Peyer's patch (tissue), 4 donors: ENCODE data around the gene MUC3A. TPM values are rescaled to one million over a fixed set of nuclear protein-coding genes. Genes with fewer than 3 reads are reported as not detected.
"Not testable (repeated sequence)": the region's sequence is repeated elsewhere in the genome, so short reads cannot be mapped to it uniquely, and the experiment has no call there.

Experiments used
- DNase-seq, 3 donors: peaks; one replicate each; pipeline ENCODE4 v3.0.0-alpha.2; 2017 to 2019
- H3K27ac ChIP-seq, 4 donors: fragments of 200-600 bp; sonication (generic); one replicate each; pipeline ENCODE4 v1.5.1; 2016 to 2019
- H3K27me3 ChIP-seq, 2 donors: fragments of 200-600 bp; sonication (generic); one replicate each; pipeline ENCODE4 v1.5.1; 2019
- H3K36me3 ChIP-seq, 3 donors: fragments of 200-600 bp; sonication (generic); one replicate each; pipeline ENCODE4 v1.5.1; 2016 to 2019
- H3K4me1 ChIP-seq, 4 donors: fragments of 200-600 bp; sonication (generic); one replicate each; pipeline ENCODE4 v1.5.1; 2016 to 2019
- H3K4me3 ChIP-seq, 4 donors: fragments of 200-600 bp; sonication (generic); 1 replicate in 3 of 4; 2 replicates in 1 of 4; pipeline ENCODE4 v1.5.1; 2016 to 2019; ENCODE audit warnings: mild to moderate bottlenecking in 1 of 4
- H3K9me3 ChIP-seq, 4 donors: fragments of 200-600 bp; sonication (generic); one replicate each; pipeline ENCODE4 v1.5.1; 2016 to 2019; ENCODE audit warnings: mild to moderate bottlenecking in 1 of 4
- POLR2A ChIP-seq, 2 donors: fragments of 450-650 bp; IDR thresholded peaks; one replicate each; pipeline ENCODE4 v1.5.1; 2017; ENCODE audit warnings: antibody characterized with exemption in 2 of 2, mild to moderate bottlenecking in 2 of 2, moderate library complexity in 2 of 2
- total RNA-seq, 4 donors: library from RNA; depleted of rRNA; stranded (reverse); fragments of >200 nt; gene quantifications; one replicate each; pipeline ENCODE4 v1.1.0, GENCODE V29; 2016
- TF ChIP-seq, protein P1 (sequence below), 6 experiments: fragments of 450-650 bp in 4 of 6; fragments of 200-600 bp in 2 of 6; sonication (generic) in 1 of 6; IDR thresholded peaks; one replicate each; pipeline ENCODE4 v1.5.1; 2017 to 2019; ENCODE audit warnings: antibody characterized with exemption in 6 of 6, mild to moderate bottlenecking in 3 of 6, moderate library complexity in 1 of 6

The MUC3A gene
- total RNA-seq, 4 donors from 2014 or later, result 85.8 to 694 (median 395) TPM

DNA sequence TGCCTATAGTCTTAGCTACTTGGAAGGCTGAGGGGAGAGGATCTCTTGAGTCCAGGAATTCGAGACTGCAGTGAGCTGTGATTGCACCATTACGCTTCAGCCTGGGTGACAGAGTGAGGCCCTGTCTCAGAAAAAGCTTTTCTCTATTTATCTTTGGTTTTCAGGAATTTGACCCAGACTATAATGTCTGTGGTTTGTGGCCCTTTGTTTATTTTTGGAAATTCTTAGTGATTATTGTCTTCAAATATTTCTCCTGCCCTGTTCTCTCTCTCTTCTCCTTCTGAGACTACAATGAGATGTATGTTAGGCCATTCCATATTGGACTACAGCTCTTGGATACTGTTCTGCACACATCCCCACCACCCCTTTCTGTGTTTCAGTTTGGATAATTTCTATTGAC lies 24.7 kb downstream of the MUC3A start:
- Histone ChIP-seq H3K4me1 (peaks cover 0 to 6% (median 0%) of the 10 kb centered on the region in 4 donors), H3K9me3 (no peaks in the 10 kb centered on the region), H3K27me3 (no peaks in the 10 kb centered on the region), H3K36me3 (no peaks in the 10 kb centered on the region), H3K27ac (no peak overlapping the region), H3K4me3 (no peak overlapping the region)
- DNase-seq, result no peak
- no peak for TF ChIP-seq POLR2A (IDR thresholded peaks at IDR 0.05)
- TF ChIP-seq, protein P1, sequence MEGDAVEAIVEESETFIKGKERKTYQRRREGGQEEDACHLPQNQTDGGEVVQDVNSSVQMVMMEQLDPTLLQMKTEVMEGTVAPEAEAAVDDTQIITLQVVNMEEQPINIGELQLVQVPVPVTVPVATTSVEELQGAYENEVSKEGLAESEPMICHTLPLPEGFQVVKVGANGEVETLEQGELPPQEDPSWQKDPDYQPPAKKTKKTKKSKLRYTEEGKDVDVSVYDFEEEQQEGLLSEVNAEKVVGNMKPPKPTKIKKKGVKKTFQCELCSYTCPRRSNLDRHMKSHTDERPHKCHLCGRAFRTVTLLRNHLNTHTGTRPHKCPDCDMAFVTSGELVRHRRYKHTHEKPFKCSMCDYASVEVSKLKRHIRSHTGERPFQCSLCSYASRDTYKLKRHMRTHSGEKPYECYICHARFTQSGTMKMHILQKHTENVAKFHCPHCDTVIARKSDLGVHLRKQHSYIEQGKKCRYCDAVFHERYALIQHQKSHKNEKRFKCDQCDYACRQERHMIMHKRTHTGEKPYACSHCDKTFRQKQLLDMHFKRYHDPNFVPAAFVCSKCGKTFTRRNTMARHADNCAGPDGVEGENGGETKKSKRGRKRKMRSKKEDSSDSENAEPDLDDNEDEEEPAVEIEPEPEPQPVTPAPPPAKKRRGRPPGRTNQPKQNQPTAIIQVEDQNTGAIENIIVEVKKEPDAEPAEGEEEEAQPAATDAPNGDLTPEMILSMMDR (IDR thresholded peaks at IDR 0.05), result no peak

DNA sequence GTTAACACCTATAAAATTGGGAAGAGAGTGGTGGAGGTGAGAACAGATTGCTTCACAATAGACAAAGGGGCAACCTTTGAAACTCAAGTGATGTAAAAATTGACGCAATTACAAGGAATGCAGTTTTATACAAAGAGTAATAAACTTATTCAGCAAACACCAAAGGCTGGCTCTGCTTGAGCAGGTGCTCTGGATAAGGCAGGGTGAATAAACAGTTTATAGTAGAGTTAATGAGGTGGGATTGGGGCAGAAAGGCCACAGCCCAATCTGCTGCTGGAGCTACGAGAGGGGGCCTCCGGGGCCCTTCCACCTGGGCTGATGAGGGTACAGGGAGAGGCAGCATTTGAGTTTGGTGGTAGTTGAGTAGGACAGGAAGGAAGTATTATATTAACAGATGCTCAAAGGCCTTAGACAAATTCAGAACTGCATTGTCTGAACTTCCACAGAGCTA lies 26.1 kb downstream of the MUC3A start:
- Histone ChIP-seq H3K4me3 (no peak overlapping the region), H3K36me3 (no peaks in the 10 kb centered on the region), H3K9me3 (no peaks in the 10 kb centered on the region), H3K27me3 (no peaks in the 10 kb centered on the region), H3K27ac (peak overlapping the region in 3 of 4 donors; percentile 38 to 74 (median 41)), H3K4me1 (peaks cover 0 to 5% (median 0%) of the 10 kb centered on the region in 4 donors)
- TF ChIP-seq, protein P1 (IDR thresholded peaks at IDR 0.05), result no peak
- peak in 1 of 2 donors; percentile 70 for TF ChIP-seq POLR2A (IDR thresholded peaks at IDR 0.05)
- peak in 2 of 3 donors; percentile 61 to 67 for DNase-seq

DNA sequence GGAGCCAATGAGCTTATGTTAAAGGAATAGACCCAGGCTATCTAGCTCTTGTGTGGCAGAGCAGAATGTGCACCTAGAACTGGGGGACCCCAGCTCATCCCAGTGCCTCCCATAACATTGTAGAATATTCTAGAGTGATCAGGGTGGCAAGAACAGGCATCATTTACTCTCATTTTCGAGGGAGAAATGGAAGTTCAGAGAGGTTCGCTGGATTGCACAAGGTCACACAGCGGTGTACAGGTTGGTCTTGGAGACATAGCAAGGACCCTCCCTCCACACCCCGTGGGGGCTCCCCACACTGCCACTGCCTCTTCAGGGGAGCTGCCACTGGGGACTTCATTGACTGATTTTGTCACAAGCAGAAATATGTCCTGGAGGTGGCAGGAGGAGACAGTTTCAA lies 29.0 kb downstream of the MUC3A start:
- Histone ChIP-seq H3K4me1 (peaks cover 0 to 5% (median 0%) of the 10 kb centered on the region in 4 donors), H3K27me3 (no peaks in the 10 kb centered on the region), H3K4me3 (no peak overlapping the region), H3K36me3 (no peaks in the 10 kb centered on the region), H3K27ac (no peak overlapping the region), H3K9me3 (no peaks in the 10 kb centered on the region)
- no peak for DNase-seq
- TF ChIP-seq, protein P1 (IDR thresholded peaks at IDR 0.05), result no peak
- no peak for TF ChIP-seq POLR2A (IDR thresholded peaks at IDR 0.05)

DNA sequence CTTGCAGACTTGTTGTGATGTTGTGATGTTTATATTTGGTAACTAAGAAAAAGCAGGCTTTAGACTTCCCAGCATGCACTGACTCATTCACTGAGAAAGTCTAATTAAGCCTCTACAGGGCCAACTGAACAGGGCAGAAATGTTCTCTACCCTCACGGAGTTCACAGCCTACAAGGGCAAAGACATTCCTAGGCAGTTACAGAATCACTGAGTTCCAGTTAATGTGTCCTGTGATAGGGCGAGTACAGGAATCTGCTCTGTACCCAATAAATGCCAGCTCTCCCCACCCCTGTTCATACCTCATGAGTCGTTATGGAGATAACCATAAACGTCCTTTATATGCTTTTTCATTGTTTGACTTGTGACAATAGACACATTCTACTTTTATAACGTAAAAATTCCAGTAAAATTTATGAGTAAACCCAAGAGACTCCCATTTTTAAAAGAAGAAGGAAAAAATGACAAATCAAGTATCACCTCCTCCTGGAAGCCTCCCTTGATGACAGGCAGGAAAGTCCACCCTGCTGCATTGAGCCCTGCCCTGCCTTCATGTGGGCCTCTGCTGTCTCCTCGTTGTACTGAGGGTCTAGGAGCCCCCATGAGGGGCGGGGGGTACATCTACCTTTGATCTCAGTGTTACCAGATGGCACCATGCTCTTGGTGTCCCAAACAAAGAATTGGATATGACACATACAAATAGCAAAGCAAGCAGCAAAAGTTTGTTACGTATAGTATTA lies 34.3 kb downstream of the MUC3A start:
- Histone ChIP-seq H3K36me3 (no peaks in the 10 kb centered on the region), H3K4me1 (peaks cover 0 to 4% (median 0%) of the 10 kb centered on the region in 4 donors), H3K9me3 (no peaks in the 10 kb centered on the region), H3K27ac (peak overlapping the region in 3 of 4 donors; percentile 67 to 88 (median 83)), H3K4me3 (no peak overlapping the region), H3K27me3 (no peaks in the 10 kb centered on the region)
- peak in 2 of 3 donors; percentile 54 to 72 for DNase-seq
- peak in 1 of 2 donors; percentile 50 for TF ChIP-seq POLR2A (IDR thresholded peaks at IDR 0.05)
- TF ChIP-seq, protein P1 (IDR thresholded peaks at IDR 0.05), result no peak

DNA sequence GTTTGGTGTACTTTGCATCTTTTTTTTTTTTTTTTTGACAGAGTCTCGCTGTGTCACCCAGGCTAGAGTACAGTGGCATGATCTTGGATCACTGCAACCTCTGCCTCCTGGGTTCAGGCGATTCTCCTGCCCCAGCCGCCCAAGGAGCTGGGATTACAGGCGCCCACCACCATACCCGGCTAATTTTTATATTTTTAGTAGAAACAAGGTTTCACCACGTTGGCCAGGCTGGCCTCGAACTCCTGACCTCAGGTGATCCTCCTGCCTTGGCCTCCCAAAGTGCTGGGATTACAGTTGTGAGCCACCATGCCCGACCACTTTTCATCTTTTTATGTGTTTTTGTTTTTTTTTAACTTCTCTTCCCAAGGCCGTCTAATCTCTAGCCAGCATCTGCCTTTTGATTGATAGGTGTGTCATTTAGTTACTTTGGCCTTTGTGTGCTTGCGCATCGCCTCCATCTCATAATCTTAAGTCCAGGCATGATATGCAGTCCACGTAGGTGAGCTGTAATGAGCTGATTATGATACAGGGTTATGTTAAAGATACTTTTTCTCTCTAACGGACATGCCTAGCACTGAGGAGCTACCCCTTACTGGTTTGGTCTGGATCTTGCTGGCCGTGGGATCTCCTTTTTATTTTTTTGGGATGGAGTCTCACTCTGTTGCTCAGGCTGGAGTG lies 35.0 kb downstream of the MUC3A start:
- TF ChIP-seq POLR2A (IDR thresholded peaks at IDR 0.05), result peak in 1 of 2 donors; percentile 36
- peak overlapping the region in 3 of 4 donors; percentile 67 to 88 (median 83) for H3K27ac ChIP-seq
- peak in 1 of 3 donors; percentile 70 for DNase-seq
- not testable (repeated sequence) for H3K36me3 ChIP-seq, H3K4me3 ChIP-seq, H3K4me1 ChIP-seq, H3K27me3 ChIP-seq, H3K9me3 ChIP-seq

DNA sequence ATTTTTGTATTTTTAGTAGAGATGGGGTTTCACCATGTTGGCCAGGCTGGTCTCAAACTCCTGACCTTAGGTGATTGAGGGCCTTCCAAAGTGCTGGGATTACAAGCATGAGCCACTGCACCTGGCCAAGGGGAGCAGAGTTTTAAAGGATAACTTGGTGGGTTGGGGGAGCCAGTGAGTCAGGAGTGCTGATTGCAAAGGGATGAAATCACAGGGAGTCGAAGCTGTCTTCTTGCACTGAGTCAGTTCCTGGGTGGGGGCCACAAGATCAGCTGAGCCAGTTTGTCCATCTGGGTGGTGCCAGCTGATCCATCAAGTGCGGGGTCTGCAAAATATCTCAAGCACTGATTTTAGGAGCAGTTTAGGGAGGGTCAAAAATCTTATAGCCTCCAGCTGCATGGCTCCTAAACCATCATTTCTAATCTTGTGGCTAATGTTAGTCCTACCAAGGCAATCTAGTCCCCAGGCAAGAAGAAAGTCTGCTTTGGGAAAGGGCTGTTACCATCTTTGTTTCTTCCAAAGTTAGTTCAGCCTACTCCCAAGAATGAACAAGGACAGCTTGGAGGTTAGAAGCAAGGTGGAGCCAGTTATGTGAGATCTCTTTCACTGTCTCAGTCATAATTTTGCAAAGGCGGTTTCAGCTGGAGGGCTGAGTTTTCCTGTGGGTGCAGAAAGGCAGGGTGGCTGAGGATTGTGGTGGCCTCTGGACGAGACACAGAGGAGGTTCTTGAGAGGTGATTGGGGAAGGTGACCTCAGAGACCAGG lies 35.9 kb downstream of the MUC3A start:
- not testable (repeated sequence) for H3K27me3 ChIP-seq, DNase-seq, H3K4me3 ChIP-seq, H3K9me3 ChIP-seq, H3K36me3 ChIP-seq, H3K4me1 ChIP-seq
- peak overlapping the region in 3 of 4 donors; percentile 67 to 88 (median 83) for H3K27ac ChIP-seq
